K562 (cell line): ENCODE measurements around the gene DESI2. TPM values are rescaled to one million over a fixed set of nuclear protein-coding genes. Genes with fewer than 3 reads are reported as not detected.
"Not testable (repeated sequence)": the region's sequence is repeated elsewhere in the genome, so short reads cannot be mapped to it uniquely, and the experiment has no call there.

ENCODE experiments used
- ATAC-seq: fragments of 200-7000 bp; cut with Tn5 transposase; 3 replicates; pipeline ENCODE4 v1.9.1; 2020; ENCODE audit warnings: moderate library complexity
- BruUV-seq: library from RNA; stranded (reverse); fragments of 400-500 nt; replicated peaks from 2 replicates; lab custom pipeline; 2021; lab: Mats Ljungman, UMichigan
- CTCF ChIA-PET: fragments of 300-600 bp; formaldehyde crosslinking; extraction: SDS; loops from one replicate; lab custom pipeline; 2021; ENCODE audit warnings: low intra/inter-chr PET ratio; lab: Yijun Ruan, JAX
- POLR2A ChIA-PET: fragments of 300-600, 350-650 bp; sonication (Branson Sonifier 250); formaldehyde crosslinking; extraction: SDS; loops from one replicate; lab custom pipeline; 2021; ENCODE audit warnings: antibody characterized with exemption, inconsistent platforms; lab: Yijun Ruan, JAX
- DNase-seq, 4 experiments: peaks; one replicate each; pipeline versions ENCODE4 v3.0.0 to v3.0.0-alpha.2; 2011 to 2018; ENCODE audit warnings: low spot score in 3 of 4, mixed read lengths in 3 of 4; ENCODE audit errors: extremely low read depth in 1 of 4
- FAIRE-seq: peaks from 2 replicates; lab custom pipeline; 2011; peaks lifted over from hg19 to GRCh38; lab: Jason Lieb, UNC
- H2AFZ ChIP-seq: 2 replicates; pipeline ENCODE4 v1.6.0; 2011; ENCODE audit warnings: low read depth, low read length, control low read depth, inconsistent platforms
- H3K27ac ChIP-seq: fragments of 200-600 bp; 3 replicates; pipeline ENCODE4 v1.8.0; 2011; ENCODE audit warnings: low read depth, mild to moderate bottlenecking, control low read depth, inconsistent platforms, low read length, moderate library complexity, mixed read lengths; ENCODE audit errors: extremely low read depth
- H3K27me3 ChIP-seq, 2 experiments: fragments of 300-600 bp in 1 of 2; 2 replicates in 1 of 2; 3 replicates in 1 of 2; pipeline versions ENCODE4 v1.6.0 to v1.8.0; 2011; ENCODE audit warnings: inconsistent platforms in 2 of 2, low read length in 2 of 2, mild to moderate bottlenecking in 1 of 2, mixed read lengths in 1 of 2, moderate library complexity in 1 of 2; ENCODE audit not compliant: control insufficient read depth in 2 of 2, insufficient read depth in 2 of 2
- H3K36me3 ChIP-seq: fragments of 300-600 bp; 3 replicates; pipeline ENCODE4 v1.8.0; 2011; ENCODE audit warnings: mild to moderate bottlenecking, low read length, inconsistent platforms; ENCODE audit not compliant: control insufficient read depth, insufficient read depth
- H3K4me1 ChIP-seq, 2 experiments: fragments of 200-600 bp in 1 of 2; replicated peaks in 1 of 2; 2 replicates in 1 of 2; 3 replicates in 1 of 2; pipeline versions ENCODE4 v1.5.1 to v1.8.0; 2011; ENCODE audit warnings: inconsistent platforms in 2 of 2, low read length in 2 of 2, mild to moderate bottlenecking in 1 of 2, mixed read lengths in 1 of 2, moderate library complexity in 1 of 2; ENCODE audit not compliant: control insufficient read depth in 2 of 2, insufficient read depth in 2 of 2
- H3K4me2 ChIP-seq: 2 replicates; pipeline ENCODE4 v1.6.1; 2011; ENCODE audit warnings: low read length, control low read depth, inconsistent platforms, mixed read lengths; ENCODE audit not compliant: insufficient read depth
- H3K4me3 ChIP-seq: fragments of 200-600 bp; sonication (generic), shearing (Covaris generic); 2 replicates; pipeline ENCODE4 v1.5.1; 2016; ENCODE audit warnings: control low read depth, inconsistent platforms
- H3K79me2 ChIP-seq: fragments of 200-600 bp; 3 replicates; pipeline ENCODE4 v1.8.0; 2011; ENCODE audit warnings: low read length, inconsistent platforms; ENCODE audit not compliant: control insufficient read depth, insufficient read depth
- H3K9ac ChIP-seq, 2 experiments: 2 replicates each; pipeline versions ENCODE4 v1.6.0 to v1.6.1; 2011; ENCODE audit warnings: low read depth in 2 of 2, low read length in 2 of 2, control low read depth in 1 of 2, inconsistent platforms in 1 of 2, mild to moderate bottlenecking in 1 of 2, mixed read lengths in 1 of 2; ENCODE audit not compliant: insufficient read depth in 1 of 2
- H3K9me1 ChIP-seq: one replicate; pipeline ENCODE4 v1.6.0; 2011; ENCODE audit warnings: inconsistent platforms, mild to moderate bottlenecking, low read length, moderate library complexity; ENCODE audit not compliant: control insufficient read depth, insufficient read depth
- H3K9me3 ChIP-seq: replicated peaks from 2 replicates; pipeline ENCODE4 v1.5.1; 2011; ENCODE audit warnings: low read depth, low read length, inconsistent platforms; ENCODE audit not compliant: control insufficient read depth, insufficient read depth
- H4K20me1 ChIP-seq: replicated peaks from 2 replicates; pipeline ENCODE4 v1.6.1; 2011; ENCODE audit warnings: low read length, inconsistent platforms, mixed read lengths; ENCODE audit not compliant: control insufficient read depth, insufficient read depth
- BCOR ChIP-seq: fragments of 450-650 bp; IDR thresholded peaks from 2 replicates; pipeline ENCODE4 v1.6.1; 2016
- WGBS: fragments of 100-300 bp; shearing (Covaris generic); methylation state at CpG from one replicate; pipeline ENCODE4 v1.1.6; 2016; ENCODE audit warnings: low coverage, mixed read lengths; ENCODE audit not compliant: insufficient coverage; ENCODE audit errors: missing lambda C conversion rate; 5-methylcytosine and 5-hydroxymethylcytosine counted together
- in situ Hi-C: fragments of 300-500 bp; cut with MboI; formaldehyde crosslinking; loops from 4 replicates; pipeline ENCODE4 v1.15.0; 2018; ENCODE audit warnings: inconsistent platforms, mixed read lengths
- intact Hi-C: fragments of 100-400 bp; cut with micrococcal nuclease; formaldehyde crosslinking; loops from 2 replicates; pipeline ENCODE4 v1.14.2; 2022
- polyA plus RNA-seq, 8 experiments: library from polyadenylated mRNA; depleted of rRNA in 4 of 8; stranded (reverse) in 5 of 8; unstranded in 3 of 8; fragments of >200 nt; fragmentation: Nextera tagmentation in 2 of 8; fragmentation: Illumina TruSeq in 1 of 8; extraction: Ambion mirVana in 2 of 8; extraction: Trizol in 1 of 8; gene quantifications; 2 replicates each; pipeline versions ENCODE4 v1.2.1 to v1.2.3, GENCODE V29; 2011 to 2014; ENCODE audit warnings: inconsistent platforms in 1 of 8, missing spikeins in 1 of 8
- total RNA-seq, 7 experiments: library from RNA; depleted of rRNA in 6 of 7; stranded (reverse); fragments of >200 nt in 6 of 7; fragmentation: Illumina TruSeq in 2 of 7; extraction: Trizol in 2 of 7; gene quantifications; 2 replicates each; pipeline versions ENCODE4 v1.2.1 to v1.2.3, GENCODE V29; 2011 to 2021; ENCODE audit warnings: low replicate concordance in 1 of 7
- TF ChIP-seq, protein P1 (sequence below): fragments of 250-450 bp; sonication (Bioruptor Pico); IDR thresholded peaks from 2 replicates; pipeline ENCODE4 v1.4.0; 2020

The DESI2 gene
- total and polyA plus RNA-seq, 9 of the 15 experiments (the other 6 are each of a cell fraction or from before 2014, with no cell fraction given), result 17.4 to 59.4 (median 38.4) TPM

DNA sequence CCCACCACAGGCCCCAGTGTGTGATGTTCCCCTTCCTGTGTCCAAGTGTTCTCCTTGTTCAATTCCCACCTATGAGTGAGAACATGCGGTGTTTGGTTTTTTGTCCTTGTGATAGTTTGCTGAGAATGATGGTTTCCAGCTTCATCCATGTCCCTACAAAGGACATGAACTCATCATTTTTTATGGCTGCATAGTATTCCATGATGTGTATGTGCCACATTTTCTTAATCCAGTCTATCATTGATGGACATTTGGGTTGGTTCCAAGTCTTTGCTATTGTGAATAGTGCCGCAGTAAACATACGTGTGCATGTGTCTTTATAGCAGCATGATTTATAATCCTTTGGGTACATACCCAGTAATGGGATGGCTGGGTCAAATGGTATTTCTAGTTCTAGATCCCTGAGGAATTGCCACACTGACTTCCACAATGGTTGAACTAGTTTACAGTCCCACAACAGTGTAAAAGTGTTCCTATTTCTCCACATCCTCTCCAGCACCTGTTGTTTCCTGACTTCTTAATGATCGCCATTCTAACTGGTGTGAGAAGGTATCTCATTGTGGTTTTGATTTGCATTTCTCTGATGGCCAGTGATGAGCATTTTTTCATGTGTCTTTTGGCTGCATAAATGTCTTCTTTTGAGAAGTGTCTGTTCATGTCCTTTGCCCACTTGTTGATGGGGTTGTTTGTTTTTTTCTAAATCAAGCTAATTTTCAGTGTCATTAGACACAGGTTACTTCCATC lies 8.8 kb downstream of the DESI2 start:
- H4K20me1 ChIP-seq, result peaks cover 13% of the 10 kb centered on the region; the same call in 1 of the 2 replicates
- H3K27me3 ChIP-seq, intact Hi-C loops, DNase-seq, FAIRE-seq, H3K9me1 ChIP-seq, POLR2A ChIA-PET, H3K27ac ChIP-seq, CTCF ChIA-PET, H3K4me2 ChIP-seq, H3K9ac ChIP-seq, in situ Hi-C loops, ATAC-seq, BruUV-seq, H3K4me3 ChIP-seq, H3K9me3 ChIP-seq, H2AFZ ChIP-seq: not testable (repeated sequence)
- peaks cover 86% of the 10 kb centered on the region for H3K79me2 ChIP-seq
- WGBS, result 94% methylated on average over 2 of the region's 4 CpGs
- peak; percentile 45; the same call in 1 of the 2 replicates for TF ChIP-seq BCOR
- H3K36me3 ChIP-seq, result peaks cover 36% of the 10 kb centered on the region
- peaks cover 4 to 28% of the 10 kb centered on the region in 2 experiments; a peak in 4 of 5 replicates for H3K4me1 ChIP-seq

DNA sequence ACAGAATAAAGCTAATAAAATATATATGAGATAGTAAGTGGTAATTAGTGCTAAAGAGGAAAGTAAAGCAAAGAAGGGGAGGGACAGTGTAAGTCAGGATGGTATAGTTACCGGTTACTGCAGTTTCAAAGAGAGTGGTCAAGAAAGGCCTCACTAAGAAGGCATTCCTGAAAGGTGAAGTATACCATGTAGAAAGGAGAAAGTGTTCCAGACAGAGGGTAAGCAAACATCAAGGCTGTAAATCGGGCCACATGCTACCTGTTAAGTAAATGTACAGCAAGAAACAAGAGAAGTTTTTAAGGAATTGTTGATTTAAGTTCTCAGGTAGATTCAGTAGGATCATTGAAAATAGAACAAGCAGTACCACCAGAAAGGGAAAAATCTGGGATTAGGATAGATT lies 9.7 kb downstream of the DESI2 start:
- Histone ChIP-seq H3K27me3 (no peaks in the 10 kb centered on the region), H3K9me3 (no peaks in the 10 kb centered on the region), H3K79me2 (peaks cover 86% of the 10 kb centered on the region), H3K9ac (no peak overlapping the region), H3K27ac (no peak overlapping the region), H3K36me3 (peaks cover 29% of the 10 kb centered on the region), H2AFZ (no peak overlapping the region), H4K20me1 (peaks cover 13% of the 10 kb centered on the region; the same call in 1 of the 2 replicates), H3K4me1 (peaks cover 1 to 23% of the 10 kb centered on the region in 2 experiments; a peak in 4 of 5 replicates), H3K4me3 (no peak overlapping the region)
- ChIA-PET CTCF (no interaction called here), POLR2A (no interaction called here)
- FAIRE-seq (no peak), DNase-seq (no peak), ATAC-seq (no peak)
- in situ Hi-C loops (no loop called here), intact Hi-C loops (no loop called here)
- WGBS, result 78% methylated on average over 2 of the region's 2 CpGs
- BruUV-seq, result no TSS peak
- TF ChIP-seq, protein P1, sequence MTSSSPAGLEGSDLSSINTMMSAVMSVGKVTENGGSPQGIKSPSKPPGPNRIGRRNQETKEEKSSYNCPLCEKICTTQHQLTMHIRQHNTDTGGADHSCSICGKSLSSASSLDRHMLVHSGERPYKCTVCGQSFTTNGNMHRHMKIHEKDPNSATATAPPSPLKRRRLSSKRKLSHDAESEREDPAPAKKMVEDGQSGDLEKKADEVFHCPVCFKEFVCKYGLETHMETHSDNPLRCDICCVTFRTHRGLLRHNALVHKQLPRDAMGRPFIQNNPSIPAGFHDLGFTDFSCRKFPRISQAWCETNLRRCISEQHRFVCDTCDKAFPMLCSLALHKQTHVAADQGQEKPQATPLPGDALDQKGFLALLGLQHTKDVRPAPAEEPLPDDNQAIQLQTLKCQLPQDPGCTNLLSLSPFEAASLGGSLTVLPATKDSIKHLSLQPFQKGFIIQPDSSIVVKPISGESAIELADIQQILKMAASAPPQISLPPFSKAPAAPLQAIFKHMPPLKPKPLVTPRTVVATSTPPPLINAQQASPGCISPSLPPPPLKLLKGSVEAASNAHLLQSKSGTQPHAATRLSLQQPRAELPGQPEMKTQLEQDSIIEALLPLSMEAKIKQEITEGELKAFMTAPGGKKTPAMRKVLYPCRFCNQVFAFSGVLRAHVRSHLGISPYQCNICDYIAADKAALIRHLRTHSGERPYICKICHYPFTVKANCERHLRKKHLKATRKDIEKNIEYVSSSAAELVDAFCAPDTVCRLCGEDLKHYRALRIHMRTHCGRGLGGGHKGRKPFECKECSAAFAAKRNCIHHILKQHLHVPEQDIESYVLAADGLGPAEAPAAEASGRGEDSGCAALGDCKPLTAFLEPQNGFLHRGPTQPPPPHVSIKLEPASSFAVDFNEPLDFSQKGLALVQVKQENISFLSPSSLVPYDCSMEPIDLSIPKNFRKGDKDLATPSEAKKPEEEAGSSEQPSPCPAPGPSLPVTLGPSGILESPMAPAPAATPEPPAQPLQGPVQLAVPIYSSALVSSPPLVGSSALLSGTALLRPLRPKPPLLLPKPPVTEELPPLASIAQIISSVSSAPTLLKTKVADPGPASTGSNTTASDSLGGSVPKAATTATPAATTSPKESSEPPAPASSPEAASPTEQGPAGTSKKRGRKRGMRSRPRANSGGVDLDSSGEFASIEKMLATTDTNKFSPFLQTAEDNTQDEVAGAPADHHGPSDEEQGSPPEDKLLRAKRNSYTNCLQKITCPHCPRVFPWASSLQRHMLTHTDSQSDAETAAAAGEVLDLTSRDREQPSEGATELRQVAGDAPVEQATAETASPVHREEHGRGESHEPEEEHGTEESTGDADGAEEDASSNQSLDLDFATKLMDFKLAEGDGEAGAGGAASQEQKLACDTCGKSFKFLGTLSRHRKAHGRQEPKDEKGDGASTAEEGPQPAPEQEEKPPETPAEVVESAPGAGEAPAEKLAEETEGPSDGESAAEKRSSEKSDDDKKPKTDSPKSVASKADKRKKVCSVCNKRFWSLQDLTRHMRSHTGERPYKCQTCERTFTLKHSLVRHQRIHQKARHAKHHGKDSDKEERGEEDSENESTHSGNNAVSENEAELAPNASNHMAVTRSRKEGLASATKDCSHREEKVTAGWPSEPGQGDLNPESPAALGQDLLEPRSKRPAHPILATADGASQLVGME (CRISPR knock-in tag), result no peak
- TF ChIP-seq, all 486 proteins: peak for 0
- Histone ChIP-seq H3K4me2 (no peak overlapping the region), H3K9me1 (no peaks in the 10 kb centered on the region)
